Measurements from ENCODE around the gene GAS5.
"Not testable (repeated sequence)": the region's sequence is repeated elsewhere in the genome, so short reads cannot be mapped to it uniquely, and the experiment has no call there.

Gene GAS5

GRCh38 chr1:173867753-173868265, at the start of gene GAS5:
Gene GAS5 (minus strand): TSS chr1:173867989.
- peak; percentile 100 for DNase-seq

- no peak for DNase-seq
These were observed 49.4 kb upstream of the GAS5 start, which contains the start of gene SERPINC1 for GRCh38 chr1:173917149-173917548. Gene SERPINC1 (minus strand): TSS chr1:173917327. CDS start chr1:173917259, 68 bp downstream.

GRCh38 chr1:173916667-173917066, 48.9 kb upstream of the GAS5 start:
- DNase-seq, result no peak

- no peak for DNase-seq
These were observed 47.8 kb upstream of the GAS5 start for GRCh38 chr1:173915596-173915995.

- peak; percentile 38 for DNase-seq
These were observed 46.6 kb upstream of the GAS5 start for GRCh38 chr1:173914366-173914871.

DNA sequence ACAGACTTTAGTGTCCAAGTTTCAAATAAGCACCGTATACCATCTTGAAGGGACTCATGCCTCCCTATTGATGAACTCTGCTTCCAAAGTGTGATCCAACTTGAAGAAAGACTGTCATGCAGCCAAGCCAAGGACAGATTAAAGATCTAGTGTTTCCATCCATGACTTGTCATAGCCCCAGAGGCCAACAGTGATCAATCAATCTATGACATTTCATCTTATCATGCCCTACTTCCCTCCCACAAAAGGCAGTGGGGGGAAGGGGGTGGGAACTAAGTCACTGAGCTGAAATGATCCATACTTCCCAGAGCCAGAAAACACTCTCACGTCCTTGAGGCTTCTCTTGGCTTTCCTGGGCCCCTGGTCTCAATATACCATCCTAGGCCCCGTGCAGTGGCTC, 45.3 kb upstream of the GAS5 start:
- no peak for DNase-seq

- no peak for DNase-seq
These were observed 36.2 kb upstream of the GAS5 start for GRCh38 chr1:173903827-173904531.

DNA sequence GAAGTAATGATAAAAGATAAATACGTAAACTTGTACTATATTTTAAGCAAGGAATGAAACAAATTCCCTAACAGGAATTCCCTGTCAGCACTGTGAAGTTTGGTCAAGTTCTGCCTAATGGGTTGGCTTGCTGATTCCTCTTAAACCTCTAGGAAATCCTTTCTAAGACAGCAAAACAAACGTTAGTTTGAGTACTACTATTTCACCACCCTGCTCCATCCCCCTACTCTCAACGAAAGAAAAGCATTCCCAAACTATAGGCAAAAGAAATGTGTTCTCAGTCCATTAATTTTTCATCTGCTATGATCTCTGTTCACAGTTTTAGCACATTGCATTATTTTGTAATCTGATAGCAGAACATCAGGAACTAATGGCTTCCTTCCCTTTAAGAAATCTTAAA, 33.2 kb upstream of the GAS5 start:
- no peak for DNase-seq

- no peak for DNase-seq
These were observed 32.6 kb upstream of the GAS5 start for GRCh38 chr1:173900427-173900826.

DNA sequence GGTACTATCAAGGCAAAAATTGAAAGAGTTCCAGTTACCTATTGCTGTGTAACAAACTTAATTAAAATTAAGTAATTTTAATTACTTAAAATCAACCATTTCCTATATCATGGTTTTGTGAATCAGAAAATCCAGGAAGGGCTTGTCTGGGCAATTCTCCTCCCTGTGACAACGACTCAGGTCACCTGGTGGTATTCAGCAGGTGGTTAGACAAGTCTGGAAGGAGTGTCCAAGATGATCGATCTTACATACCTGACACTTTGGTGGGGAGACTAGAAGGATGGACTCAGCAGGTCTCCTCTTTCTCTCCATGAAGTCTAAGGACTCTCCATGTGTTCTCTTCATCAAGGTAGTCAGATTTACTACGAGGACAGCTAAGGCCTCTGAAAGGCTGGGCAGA, 26.4 kb upstream of the GAS5 start:
- no peak for DNase-seq

DNA sequence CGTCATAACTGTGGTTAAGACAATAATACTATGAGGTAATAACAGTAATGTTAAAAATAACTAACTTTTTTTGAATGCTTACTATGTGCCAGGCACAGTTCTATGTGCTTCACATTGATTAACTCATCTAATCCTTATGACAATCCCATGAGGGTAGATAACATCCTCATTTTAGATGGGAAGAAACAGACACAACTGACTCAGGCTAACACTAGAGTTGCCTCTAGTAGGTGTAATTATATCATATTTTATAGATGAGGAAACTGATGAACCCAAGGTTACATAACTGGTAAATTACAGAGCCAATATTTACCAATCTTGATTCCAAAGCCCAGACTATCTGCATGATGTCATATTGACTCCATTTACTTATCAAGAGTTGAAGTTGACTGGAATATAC, 25.8 kb upstream of the GAS5 start:
- no peak for DNase-seq

- no peak for DNase-seq
These were observed 22.1 kb upstream of the GAS5 start for GRCh38 chr1:173889885-173890284.

DNA sequence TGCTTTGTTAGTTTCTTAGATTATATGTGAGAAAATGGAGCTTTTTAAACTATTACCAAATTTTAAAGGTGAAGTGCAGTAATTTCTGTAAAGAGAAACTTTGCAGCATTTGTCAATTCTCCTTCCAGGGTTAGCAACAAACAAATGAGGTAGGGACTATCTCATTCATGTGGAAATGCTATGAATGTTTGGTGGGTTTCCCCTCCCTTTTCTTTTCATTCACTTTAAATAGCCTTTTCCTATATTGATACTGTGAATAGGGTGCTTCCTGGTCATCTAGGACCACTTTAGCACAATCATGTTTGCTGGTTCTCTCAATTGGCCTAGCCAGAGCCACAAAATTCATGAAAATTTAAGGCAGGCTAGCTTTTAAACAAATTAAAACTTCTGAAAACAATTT, 21.0 kb upstream of the GAS5 start:
- DNase-seq, result no peak

DNA sequence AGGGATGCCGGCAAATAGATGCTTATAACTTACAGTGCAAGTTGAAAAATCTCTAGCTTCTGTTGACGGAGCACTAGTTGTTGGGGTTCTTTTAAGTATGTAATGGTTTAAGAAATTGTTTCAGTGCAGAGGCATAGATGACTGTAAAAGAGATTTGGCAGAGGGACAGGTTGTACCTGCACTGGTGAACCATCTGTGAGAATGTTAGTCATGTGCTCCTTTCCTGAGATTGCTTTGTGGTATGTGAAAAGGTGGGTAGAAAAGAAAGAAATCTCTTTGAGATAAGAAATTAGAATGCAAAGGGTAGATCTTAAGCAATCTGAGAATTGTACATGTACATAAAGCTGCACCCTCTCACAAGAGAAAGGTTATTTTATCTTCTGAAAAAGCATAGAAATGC, 19.8 kb upstream of the GAS5 start:
- no peak for DNase-seq

GRCh38 chr1:173886746-173887611, 19.2 kb upstream of the GAS5 start:
- DNase-seq, result no peak

GRCh38 chr1:173884701-173885100, 16.9 kb upstream of the GAS5 start:
- no peak for DNase-seq

GRCh38 chr1:173881117-173881516, 13.3 kb upstream of the GAS5 start:
- DNase-seq, result not testable (repeated sequence)

- no peak for DNase-seq
These were observed 10.5 kb upstream of the GAS5 start for GRCh38 chr1:173878251-173878650.

- no peak for DNase-seq
These were observed 8.9 kb upstream of the GAS5 start for GRCh38 chr1:173876732-173877131.

GRCh38 chr1:173871500-173871899, 3.7 kb upstream of the GAS5 start:
- DNase-seq, result no peak

- DNase-seq, result no peak
These were observed 3.3 kb upstream of the GAS5 start for GRCh38 chr1:173871091-173871490.

DNA sequence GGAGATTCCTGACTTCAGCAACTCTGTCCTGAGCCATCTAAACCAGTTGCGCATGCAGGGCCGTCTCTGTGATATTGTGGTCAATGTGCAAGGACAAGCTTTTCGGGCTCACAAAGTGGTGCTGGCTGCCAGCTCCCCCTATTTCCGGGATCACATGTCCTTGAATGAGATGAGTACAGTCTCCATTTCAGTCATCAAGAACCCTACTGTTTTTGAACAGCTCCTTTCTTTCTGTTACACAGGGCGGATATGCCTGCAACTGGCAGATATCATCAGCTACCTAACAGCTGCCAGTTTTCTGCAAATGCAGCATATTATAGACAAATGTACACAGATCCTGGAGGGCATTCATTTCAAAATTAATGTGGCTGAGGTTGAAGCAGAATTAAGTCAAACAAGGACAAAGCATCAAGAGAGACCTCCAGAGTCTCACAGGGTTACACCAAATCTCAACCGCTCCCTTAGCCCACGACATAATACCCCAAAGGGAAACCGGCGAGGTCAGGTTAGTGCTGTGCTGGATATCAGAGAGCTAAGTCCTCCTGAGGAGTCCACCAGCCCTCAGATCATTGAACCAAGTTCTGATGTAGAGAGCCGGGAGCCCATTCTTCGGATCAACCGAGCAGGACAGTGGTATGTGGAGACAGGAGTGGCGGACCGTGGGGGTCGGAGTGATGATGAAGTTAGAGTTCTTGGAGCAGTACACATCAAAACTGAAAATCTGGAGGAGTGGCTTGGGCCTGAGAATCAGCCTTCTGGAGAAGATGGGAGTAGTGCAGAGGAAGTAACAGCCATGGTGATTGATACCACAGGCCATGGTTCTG, 2.7 kb upstream of the GAS5 start:
- DNase-seq, result peak; percentile 62

GRCh38 chr1:173869021-173869359, 1.2 kb upstream of the GAS5 start:
- DNase-seq, result no peak
